ENCODE measurements around the gene RHBDD1. TPM values are rescaled to one million over a fixed set of nuclear protein-coding genes. Genes with fewer than 3 reads are reported as not detected.
A peak's percentile ranks its signal among the peaks of the same experiment; 100 is the strongest.

RHBDD1 gene
- polyA plus RNA-seq, 1 of the 3 experiments (the other 2 are of a cell fraction): 10.3 TPM

GRCh38 chr2:226837334-226837733 lies 1.5 kb downstream of the RHBDD1 start:
- Histone ChIP-seq H3K4me1 (ENCODE audit: control insufficient read depth in 1 of 2, insufficient read depth in 2 of 2, low read depth in 1 of 2, low read length in 1 of 2) (peaks cover 6 to 18% of the 10 kb centered on the region in 2 experiments; a peak in 3 of 4 replicates), H3K4me2 (peak overlapping the region; percentile 93), H3K27me3 (ENCODE audit: insufficient read depth) (no peaks in the 10 kb centered on the region), H3K27ac (ENCODE audit: low read depth in 2 of 2, low read length in 1 of 2) (peak overlapping the region; percentile 88 to 97), H3F3A (replicated peaks; ENCODE audit: insufficient read depth) (peaks cover 16% of the 10 kb centered on the region), H3K9me2 (no peaks in the 10 kb centered on the region), H4K20me1 (ENCODE audit: insufficient read depth) (no peaks in the 10 kb centered on the region), H3K4me3 (ENCODE audit: low read depth in 2 of 2, low read length in 1 of 2) (peak overlapping the region; percentile 73 to 90; a peak in 2 of 4 replicates), H3K9ac (peak overlapping the region; percentile 89; the same call in 1 of the 2 replicates), H3K79me2 (ENCODE audit: insufficient read depth) (peaks cover 35% of the 10 kb centered on the region), H3K36me3 (replicated peaks in 1 of 2; ENCODE audit: control insufficient read depth in 1 of 2, insufficient read depth in 2 of 2, low read length in 1 of 2) (peaks cover 0 to 19% of the 10 kb centered on the region in 2 experiments), H3K9me3 (0 out of 2 replicates have a peak, but pooled peaks cover 3% of the 10 kb centered on the region), H2AFZ (ENCODE audit: low read depth) (0 out of 2 replicates have a peak overlapping the region, but pooled peaks have one; percentile 14)
- no peak for TF ChIP-seq TEAD4 (IDR thresholded peaks at IDR 0.05; ENCODE audit: borderline replicate concordance, insufficient read depth)
- TF ChIP-seq RCOR1 (IDR thresholded peaks at IDR 0.05; ENCODE audit: low read length): no peak
- CTCF ChIA-PET: interaction anchor here (1.6 kb wide), 1 partner anchor 22 kb away, joined by 4 read pairs; no protein-coding TSS in a partner anchor
- POLR2A ChIA-PET: no interaction called here
- DNase-seq: no peak
- 94% methylated on average over 7 of the region's 7 CpGs for WGBS (ENCODE audit: low lambda C conversion rate)

- H3K9ac ChIP-seq: 0 out of 2 replicates have a peak overlapping the region, but pooled peaks have one; percentile 2
- no peaks in the 10 kb centered on the region for H3K27me3 ChIP-seq (ENCODE audit: insufficient read depth)
- peaks cover 6 to 18% of the 10 kb centered on the region in 2 experiments; a peak in 3 of 4 replicates for H3K4me1 ChIP-seq (ENCODE audit: control insufficient read depth in 1 of 2, insufficient read depth in 2 of 2, low read depth in 1 of 2, low read length in 1 of 2)
- H4K20me1 ChIP-seq (ENCODE audit: insufficient read depth): no peaks in the 10 kb centered on the region
- CTCF ChIA-PET: interaction anchor here (0.5 to 1.6 kb wide), 4 partner anchors 23 to 1830 kb away, joined by 3 to 4 read pairs (median 4); no protein-coding TSS in a partner anchor
- TF ChIP-seq YY1 (IDR thresholded peaks at IDR 0.05; ENCODE audit: low read depth) (no peak), FOSL2 (IDR thresholded peaks at IDR 0.05; ENCODE audit: borderline replicate concordance, low read depth) (no peak)
- H2AFZ ChIP-seq (ENCODE audit: low read depth): no peak overlapping the region
- DNase-seq: peak; percentile 14
- H3K27ac ChIP-seq (ENCODE audit: low read depth in 2 of 2, low read length in 1 of 2): peak overlapping the region; percentile 51 to 97; a peak in 2 of 4 replicates
- no peak overlapping the region for H3K4me3 ChIP-seq (ENCODE audit: low read depth in 2 of 2, low read length in 1 of 2)
- POLR2A ChIA-PET: no interaction called here
- H3K4me2 ChIP-seq: peak overlapping the region; percentile 93
- WGBS (ENCODE audit: low lambda C conversion rate): 65% methylated on average over 12 of the region's 12 CpGs
- peaks cover 41% of the 10 kb centered on the region for H3K79me2 ChIP-seq (ENCODE audit: insufficient read depth)
- H3K9me3 ChIP-seq: 0 out of 2 replicates have a peak, but pooled peaks cover 6% of the 10 kb centered on the region
- peaks cover 0 to 24% of the 10 kb centered on the region in 2 experiments for H3K36me3 ChIP-seq (replicated peaks in 1 of 2; ENCODE audit: control insufficient read depth in 1 of 2, insufficient read depth in 2 of 2, low read length in 1 of 2)
- H3K9me2 ChIP-seq: no peaks in the 10 kb centered on the region
- peaks cover 16% of the 10 kb centered on the region for H3F3A ChIP-seq (replicated peaks; ENCODE audit: insufficient read depth)
Measured at GRCh38 chr2:226837787-226838603, 2.1 kb downstream of the RHBDD1 start.

GRCh38 chr2:226838722-226839121 lies 2.9 kb downstream of the RHBDD1 start:
- POLR2A ChIA-PET: no interaction called here
- Histone ChIP-seq H4K20me1 (ENCODE audit: insufficient read depth) (no peaks in the 10 kb centered on the region), H3K27ac (ENCODE audit: low read depth in 2 of 2, low read length in 1 of 2) (peak overlapping the region in 1 of 2 experiments; percentile 5; a peak in 1 of 4 replicates), H3K36me3 (replicated peaks in 1 of 2; ENCODE audit: control insufficient read depth in 1 of 2, insufficient read depth in 2 of 2, low read length in 1 of 2) (peaks cover 0 to 24% of the 10 kb centered on the region in 2 experiments), H3K9me3 (0 out of 2 replicates have a peak, but pooled peaks cover 6% of the 10 kb centered on the region), H3K9ac (no peak overlapping the region), H3K27me3 (ENCODE audit: insufficient read depth) (no peaks in the 10 kb centered on the region), H3K79me2 (ENCODE audit: insufficient read depth) (peaks cover 44% of the 10 kb centered on the region), H3F3A (replicated peaks; ENCODE audit: insufficient read depth) (peaks cover 16% of the 10 kb centered on the region), H3K4me1 (ENCODE audit: control insufficient read depth in 1 of 2, insufficient read depth in 2 of 2, low read depth in 1 of 2, low read length in 1 of 2) (peaks cover 6 to 18% of the 10 kb centered on the region in 2 experiments; a peak in 3 of 4 replicates), H2AFZ (ENCODE audit: low read depth) (no peak overlapping the region), H3K9me2 (no peaks in the 10 kb centered on the region), H3K4me3 (ENCODE audit: low read depth in 2 of 2, low read length in 1 of 2) (no peak overlapping the region), H3K4me2 (peak overlapping the region; percentile 93; the same call in 1 of the 2 replicates)
- 19% methylated on average over 3 of the region's 3 CpGs for WGBS (ENCODE audit: low lambda C conversion rate)
- TF ChIP-seq IRF3 (IDR thresholded peaks at IDR 0.05; ENCODE audit: low read depth, low read length) (no peak), FOXM1 (IDR thresholded peaks at IDR 0.05; ENCODE audit: low read depth) (no peak), TAF1 (IDR thresholded peaks at IDR 0.05; ENCODE audit: borderline replicate concordance, low read depth, low read length) (no peak), FOXJ3 (CRISPR knock-in tag; IDR thresholded peaks at IDR 0.05) (no peak), ZBTB33 (IDR thresholded peaks at IDR 0.05; ENCODE audit: borderline replicate concordance, low read depth) (no peak), YY1 (IDR thresholded peaks at IDR 0.05; ENCODE audit: low read depth) (no peak), TEAD4 (IDR thresholded peaks at IDR 0.05; ENCODE audit: borderline replicate concordance, insufficient read depth) (no peak), NFIC (IDR thresholded peaks at IDR 0.05; ENCODE audit: borderline replicate concordance) (no peak), RXRA (IDR thresholded peaks at IDR 0.05; ENCODE audit: borderline replicate concordance, low read depth) (no peak), MAX (IDR thresholded peaks at IDR 0.05; ENCODE audit: low read depth) (no peak)
- CTCF ChIA-PET: interaction anchor here (0.5 to 1.4 kb wide), 3 partner anchors 147 to 1831 kb away, joined by 3 to 4 read pairs (median 3); no protein-coding TSS in a partner anchor
- no peak for DNase-seq

Measured in SK-N-SH (cell line).